GM21447 (cell line): Measurements from ENCODE around the gene SMIM29.
"Not testable (repeated sequence)": the region's sequence is repeated elsewhere in the genome, so short reads cannot be mapped to it uniquely, and the experiment has no call there.

ENCODE experiments used
- ATAC-seq: cut with Tn5 transposase; IDR thresholded peaks from one replicate; pipeline ENCODE4 v1.9.1; 2021; ENCODE audit not compliant: unreplicated experiment

The SMIM29 gene

DNA sequence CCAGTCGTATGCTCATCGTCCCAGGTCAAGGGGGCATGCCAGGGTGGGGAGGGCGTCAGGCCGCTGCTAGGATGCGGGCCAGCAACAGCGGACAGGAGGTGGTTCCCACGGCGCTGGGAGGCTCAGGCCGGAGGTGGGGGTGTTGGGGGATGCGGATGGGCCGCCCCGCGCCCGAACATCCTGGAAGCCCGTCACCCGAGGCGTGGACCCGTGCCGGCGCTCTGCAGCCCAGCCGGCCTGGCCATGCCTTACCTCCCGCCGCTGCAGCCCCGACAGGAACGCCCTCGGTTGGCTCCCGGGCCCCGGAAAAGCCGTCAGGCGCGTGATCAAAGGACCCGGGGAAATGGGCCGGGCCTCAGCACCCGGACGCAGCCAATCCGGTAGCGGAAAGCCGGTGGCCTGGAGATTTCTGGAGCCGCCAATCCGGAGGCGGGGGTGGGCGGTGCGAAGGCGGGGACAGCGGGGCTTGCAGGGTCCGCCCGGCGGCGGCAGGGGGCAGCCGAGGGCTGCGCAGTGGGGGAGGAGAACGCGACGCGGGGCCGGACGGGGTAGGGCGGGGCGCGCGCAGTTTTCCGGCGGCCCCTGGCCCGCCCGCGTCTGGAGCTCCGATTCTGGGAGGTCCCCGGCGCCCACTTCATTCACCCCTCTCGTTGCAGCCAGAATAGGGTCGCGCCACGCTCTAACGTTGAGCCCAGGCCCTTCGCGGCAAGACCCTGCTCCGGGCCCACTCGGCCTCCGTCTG is at the start of gene SMIM29:
TSS of gene SMIM29 (minus strand) at position 280 of the 742 bp plus-strand sequence. CDS start 1,215 bp downstream, outside the sequence.
- peak; percentile 75 for ATAC-seq

GRCh38 chr6:34295721-34296120 is 46.9 kb upstream of the SMIM29 start:
- ATAC-seq: peak; percentile 86

- ATAC-seq: no peak
Measured at GRCh38 chr6:34292954-34293353, 44.1 kb upstream of the SMIM29 start.

GRCh38 chr6:34289137-34289536 is 40.3 kb upstream of the SMIM29 start:
- no peak for ATAC-seq

GRCh38 chr6:34288581-34288980 is 39.8 kb upstream of the SMIM29 start:
- peak; percentile 48 for ATAC-seq

- no peak for ATAC-seq
Measured at GRCh38 chr6:34285448-34286164, 36.8 kb upstream of the SMIM29 start.

GRCh38 chr6:34284563-34285447 is 36.0 kb upstream of the SMIM29 start:
- no peak for ATAC-seq

DNA sequence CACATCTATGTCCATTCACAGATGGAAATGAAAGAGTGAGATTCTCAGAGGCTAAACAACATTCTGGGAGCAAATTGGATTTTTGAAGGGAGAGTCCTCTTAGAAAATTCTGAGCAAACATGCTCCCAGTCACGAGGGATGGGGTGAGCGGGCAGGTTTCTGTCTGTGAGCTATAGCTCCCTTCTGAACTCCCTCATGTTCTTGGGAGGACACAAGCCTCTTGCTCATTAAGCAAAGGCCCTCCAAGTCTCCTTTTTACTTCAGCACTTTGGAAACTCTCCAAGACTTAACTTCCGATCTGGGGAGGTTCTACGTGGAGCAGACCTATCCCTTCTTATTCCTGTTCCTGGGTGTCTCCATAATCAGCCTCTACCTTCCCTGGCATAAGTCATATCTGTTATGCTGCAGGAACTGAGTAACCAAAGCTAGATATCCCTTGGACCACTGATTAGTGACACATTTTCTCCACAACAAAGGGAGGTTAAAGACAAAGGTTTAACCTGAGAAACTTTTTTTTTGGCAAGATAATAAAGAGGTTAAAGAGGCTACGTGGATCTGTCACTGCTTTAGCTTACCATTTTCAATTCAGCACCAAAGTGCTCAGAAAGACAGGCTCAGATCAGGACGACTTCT is 33.0 kb upstream of the SMIM29 start:
- no peak for ATAC-seq

DNA sequence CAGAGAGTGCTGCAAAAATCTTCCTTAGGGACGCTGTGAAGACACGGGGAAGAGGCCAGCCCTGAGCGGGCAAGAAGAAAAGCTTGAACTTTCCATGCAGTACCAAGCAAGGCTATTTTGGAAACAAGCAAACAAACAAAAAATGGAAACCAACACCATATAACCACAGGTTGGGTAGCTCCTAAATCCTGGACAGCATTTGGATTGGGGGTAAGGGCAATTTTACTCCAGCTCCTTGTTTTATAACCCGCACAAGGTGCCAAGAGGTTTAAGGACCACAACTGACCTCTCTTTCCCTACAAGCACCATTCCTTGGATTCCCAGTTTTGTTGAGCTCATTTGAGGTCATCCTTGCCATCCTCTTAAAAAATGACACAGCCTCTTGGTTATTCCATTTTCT is 31.4 kb upstream of the SMIM29 start:
- ATAC-seq: no peak

DNA sequence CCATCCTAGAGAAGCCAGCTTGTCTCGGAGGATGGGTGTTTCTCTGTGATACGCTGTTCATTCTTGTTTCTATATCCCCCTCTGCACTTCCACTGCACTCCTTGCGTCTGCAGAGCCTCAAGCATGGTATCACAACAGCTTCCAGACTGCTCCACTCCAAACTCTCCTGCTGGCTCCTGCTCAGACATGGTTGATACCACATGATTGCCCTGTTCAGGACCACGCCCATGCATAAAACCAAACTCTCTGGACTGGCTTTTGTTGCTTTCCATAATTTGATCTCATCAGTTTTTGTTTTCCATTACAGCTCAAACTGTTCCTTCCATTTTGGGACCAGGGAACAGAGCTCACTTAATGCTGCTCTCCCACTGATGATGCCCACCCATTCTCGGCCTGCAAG is 30.0 kb upstream of the SMIM29 start:
- ATAC-seq: no peak

DNA sequence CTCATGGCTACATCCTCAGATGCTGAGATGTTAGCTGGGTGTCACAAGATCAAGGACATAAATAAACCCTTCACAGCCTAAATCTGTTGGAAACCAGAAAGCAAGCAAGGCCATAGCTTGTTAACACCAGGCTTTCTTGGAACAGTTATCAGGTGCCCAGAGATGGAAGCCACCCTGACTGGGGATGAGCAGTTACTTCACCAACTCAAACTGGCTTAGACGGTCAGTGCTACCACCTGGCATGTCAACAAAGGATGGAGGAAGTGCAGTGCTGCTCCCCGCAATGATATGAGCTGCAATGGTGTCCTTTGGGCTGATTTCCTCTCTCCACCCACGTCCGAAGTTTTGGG is 28.9 kb upstream of the SMIM29 start:
- ATAC-seq: no peak

DNA sequence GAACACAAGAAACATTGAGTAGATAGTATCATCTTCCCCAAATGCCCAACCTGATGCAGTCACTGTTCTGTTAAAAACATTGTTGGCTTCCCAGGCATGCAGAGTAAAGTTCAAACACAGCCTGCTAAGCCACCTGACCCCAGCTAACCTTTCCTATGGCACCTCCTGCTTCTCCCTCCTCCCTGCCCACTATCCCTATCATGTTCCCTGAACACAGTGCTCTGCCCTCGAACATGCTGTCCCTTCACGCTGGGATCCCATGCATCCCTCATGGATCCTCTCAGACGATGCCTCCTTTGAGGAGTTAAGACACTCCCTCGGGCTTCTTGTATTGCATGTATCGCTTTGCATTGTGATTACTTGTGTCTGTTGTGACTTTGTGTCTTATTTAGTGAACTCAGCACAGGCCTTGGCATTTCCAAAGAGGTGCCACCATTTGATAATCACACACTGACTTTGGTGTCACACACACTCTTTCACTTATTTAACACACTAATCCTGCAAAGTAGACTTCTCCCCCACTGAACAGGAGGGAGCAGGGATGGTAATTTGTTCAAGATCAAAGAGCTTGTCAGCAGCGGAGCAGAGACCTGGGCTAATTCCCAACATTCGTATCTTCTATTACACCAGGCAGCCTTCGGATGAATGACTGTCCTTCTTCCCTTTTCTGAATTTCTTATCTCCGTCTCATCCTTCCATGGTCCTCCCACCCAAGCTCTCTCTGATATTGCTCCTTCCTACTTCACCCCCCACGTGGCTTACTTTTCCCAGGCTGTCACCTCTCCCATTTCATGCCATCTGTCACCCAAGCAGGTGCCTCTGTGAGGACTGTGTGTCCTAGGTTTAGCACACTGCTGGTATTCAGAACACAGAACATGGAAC is 28.3 kb upstream of the SMIM29 start:
- no peak for ATAC-seq

GRCh38 chr6:34276191-34276590 is 27.4 kb upstream of the SMIM29 start:
- ATAC-seq: no peak

GRCh38 chr6:34275128-34275804 is 26.5 kb upstream of the SMIM29 start:
- ATAC-seq: no peak

GRCh38 chr6:34274129-34274528 is 25.3 kb upstream of the SMIM29 start:
- ATAC-seq: no peak

DNA sequence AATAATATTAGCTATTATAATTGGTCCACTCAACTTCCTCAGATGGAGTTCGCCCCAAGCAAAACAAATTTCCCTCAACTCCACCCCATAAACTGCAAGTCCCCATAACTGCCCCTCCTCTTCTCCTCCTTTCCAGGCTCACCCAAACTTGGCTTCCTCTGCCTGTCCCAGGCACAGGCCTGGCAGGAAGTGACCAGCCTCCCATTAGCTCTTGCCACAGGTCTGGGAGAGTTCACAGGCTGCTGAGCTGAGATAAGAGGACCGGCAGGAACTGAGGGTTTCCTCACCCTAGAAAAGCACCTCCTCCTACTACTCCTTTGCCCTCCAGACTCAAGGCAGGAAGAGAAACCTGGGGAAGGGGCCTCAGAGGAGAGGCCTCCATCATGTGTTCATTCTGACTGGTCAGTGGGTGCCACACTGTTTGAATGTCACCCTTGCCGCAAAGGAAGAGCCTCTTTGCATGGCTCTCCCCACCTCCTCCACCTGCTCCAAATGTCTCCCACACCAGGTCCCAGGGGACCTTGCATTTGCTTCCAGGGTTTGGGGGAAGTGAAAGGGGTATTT is 24.5 kb upstream of the SMIM29 start:
- no peak for ATAC-seq

GRCh38 chr6:34272013-34272926 is 23.5 kb upstream of the SMIM29 start:
- no peak for ATAC-seq

DNA sequence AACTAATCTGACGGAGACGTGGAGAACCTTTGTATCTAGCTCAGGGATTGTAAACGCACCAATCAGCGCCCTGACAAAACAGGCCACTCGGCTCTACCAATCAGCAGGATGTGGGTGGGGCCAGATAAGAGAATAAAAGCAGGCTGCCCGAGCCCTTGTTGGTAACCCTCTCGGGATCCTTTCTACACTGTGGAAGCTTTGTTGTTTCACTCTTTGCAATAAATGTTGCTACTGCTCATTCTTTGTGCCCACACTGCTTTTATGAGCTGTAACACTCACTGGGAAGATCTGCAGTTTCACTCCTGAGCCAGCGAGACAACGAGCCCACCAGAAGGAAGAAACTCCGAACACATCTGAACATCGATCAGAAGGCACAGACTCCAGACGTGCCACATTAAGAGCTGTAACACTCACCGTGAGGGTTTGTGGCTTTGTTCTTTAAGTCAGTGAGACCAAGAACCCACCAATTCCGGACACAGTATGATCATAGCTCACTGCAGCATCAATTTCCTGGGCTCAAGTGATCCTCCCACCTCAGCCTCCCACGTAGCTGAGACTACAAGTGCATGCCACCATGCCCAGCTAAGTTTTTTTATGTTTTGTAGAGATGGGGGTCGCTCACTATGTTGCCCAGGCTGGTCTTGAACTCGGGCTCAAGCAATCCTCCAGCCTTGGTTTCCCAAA is 21.0 kb upstream of the SMIM29 start:
- not testable (repeated sequence) for ATAC-seq
